22Rv1 (cell line): Measurements from ENCODE around the gene SETD1A.

ENCODE experiments used
- ZFX ChIP-seq: fragments of 450-650 bp; IDR thresholded peaks from 2 replicates; pipeline ENCODE4 v1.6.1; 2017; ENCODE audit warnings: antibody characterized with exemption, borderline replicate concordance
- TF ChIP-seq, protein P1 (sequence below): fragments of 450-650 bp; IDR thresholded peaks from 2 replicates; pipeline ENCODE4 v1.5.1; 2017; ENCODE audit warnings: mild to moderate bottlenecking

DNA sequence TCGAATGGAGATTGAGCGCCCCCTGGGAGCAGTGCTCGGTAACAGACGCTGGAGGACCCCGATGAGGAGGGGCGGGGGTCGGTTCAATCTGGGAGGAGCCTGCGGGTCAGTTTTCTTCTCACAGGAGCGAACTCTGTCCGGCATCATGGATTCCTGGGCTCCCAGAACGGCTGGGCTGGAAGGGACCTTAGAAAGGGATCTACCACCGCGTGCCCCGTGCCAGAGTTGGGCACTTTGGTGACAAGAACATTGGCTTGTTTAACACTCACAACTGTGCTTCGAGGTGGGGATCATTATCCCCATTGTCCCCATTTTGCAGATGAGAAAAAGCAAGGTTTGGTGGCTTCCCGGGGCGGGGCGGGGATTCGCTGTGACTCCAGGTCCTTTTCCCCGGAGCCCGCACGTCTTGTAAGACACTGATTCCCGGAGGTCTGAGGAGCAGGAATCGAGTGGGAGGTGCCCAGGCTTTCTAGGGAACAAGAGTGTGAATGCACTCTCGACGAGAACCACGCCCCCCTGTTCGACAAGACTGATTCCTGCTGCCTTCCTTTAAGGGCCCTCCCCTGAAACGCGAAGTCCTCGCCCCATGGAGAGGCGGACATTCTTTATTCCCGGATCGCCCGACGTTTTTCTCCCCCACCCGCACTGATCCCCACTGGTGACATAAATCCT lies 35.7 kb upstream of the SETD1A start:
- TF ChIP-seq, protein P1, sequence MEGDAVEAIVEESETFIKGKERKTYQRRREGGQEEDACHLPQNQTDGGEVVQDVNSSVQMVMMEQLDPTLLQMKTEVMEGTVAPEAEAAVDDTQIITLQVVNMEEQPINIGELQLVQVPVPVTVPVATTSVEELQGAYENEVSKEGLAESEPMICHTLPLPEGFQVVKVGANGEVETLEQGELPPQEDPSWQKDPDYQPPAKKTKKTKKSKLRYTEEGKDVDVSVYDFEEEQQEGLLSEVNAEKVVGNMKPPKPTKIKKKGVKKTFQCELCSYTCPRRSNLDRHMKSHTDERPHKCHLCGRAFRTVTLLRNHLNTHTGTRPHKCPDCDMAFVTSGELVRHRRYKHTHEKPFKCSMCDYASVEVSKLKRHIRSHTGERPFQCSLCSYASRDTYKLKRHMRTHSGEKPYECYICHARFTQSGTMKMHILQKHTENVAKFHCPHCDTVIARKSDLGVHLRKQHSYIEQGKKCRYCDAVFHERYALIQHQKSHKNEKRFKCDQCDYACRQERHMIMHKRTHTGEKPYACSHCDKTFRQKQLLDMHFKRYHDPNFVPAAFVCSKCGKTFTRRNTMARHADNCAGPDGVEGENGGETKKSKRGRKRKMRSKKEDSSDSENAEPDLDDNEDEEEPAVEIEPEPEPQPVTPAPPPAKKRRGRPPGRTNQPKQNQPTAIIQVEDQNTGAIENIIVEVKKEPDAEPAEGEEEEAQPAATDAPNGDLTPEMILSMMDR, result peak; percentile 89
- no peak for TF ChIP-seq ZFX
